Hepatocyte (in vitro differentiated cells): ENCODE measurements around the gene CASS4. TPM values are rescaled to one million over a fixed set of nuclear protein-coding genes. Genes with fewer than 3 reads are reported as not detected.
"Not testable (repeated sequence)": the region's sequence is repeated elsewhere in the genome, so short reads cannot be mapped to it uniquely, and the experiment has no call there.

Experiments used
- DNase-seq: peaks from one replicate; pipeline ENCODE4 v3.0.0-alpha.2; 2016; ENCODE audit warnings: low spot score
- H2AFZ ChIP-seq: fragments of 200-600 bp; sonication (generic); 2 replicates; pipeline ENCODE4 v1.6.0; 2016; ENCODE audit warnings: antibody characterized with exemption, mild to moderate bottlenecking
- H3K27ac ChIP-seq: fragments of 200-600 bp; sonication (generic); 2 replicates; pipeline ENCODE4 v1.5.1; 2016; ENCODE audit warnings: mild to moderate bottlenecking
- H3K27me3 ChIP-seq: fragments of 200-600 bp; sonication (generic); 2 replicates; pipeline ENCODE4 v1.6.1; 2016
- H3K36me3 ChIP-seq: fragments of 200-600 bp; sonication (generic); replicated peaks from 2 replicates; pipeline ENCODE4 v1.5.1; 2016; ENCODE audit warnings: low read depth; ENCODE audit not compliant: insufficient read depth
- H3K4me1 ChIP-seq: fragments of 200-600 bp; sonication (generic); 2 replicates; pipeline ENCODE4 v1.5.1; 2016; ENCODE audit warnings: mild to moderate bottlenecking, moderate library complexity; ENCODE audit not compliant: insufficient read depth
- H3K4me2 ChIP-seq: fragments of 200-600 bp; sonication (generic); 2 replicates; pipeline ENCODE4 v1.6.0; 2016
- H3K4me3 ChIP-seq: fragments of 200-600 bp; sonication (generic); 2 replicates; pipeline ENCODE4 v1.5.1; 2016; ENCODE audit warnings: mild to moderate bottlenecking
- H3K79me2 ChIP-seq: fragments of 200-600 bp; sonication (generic); 2 replicates; pipeline ENCODE4 v1.6.0; 2017; ENCODE audit warnings: mild to moderate bottlenecking
- H3K9me2 ChIP-seq: fragments of 200-600 bp; sonication (generic); replicated peaks from 2 replicates; pipeline ENCODE4 v1.6.0; 2017; ENCODE audit warnings: mild to moderate bottlenecking; ENCODE audit not compliant: insufficient read depth
- H3K9me3 ChIP-seq: fragments of 200-600 bp; sonication (generic); 2 replicates; pipeline ENCODE4 v1.5.1; 2016; ENCODE audit warnings: low read depth, mild to moderate bottlenecking
- H4K20me1 ChIP-seq: fragments of 200-600 bp; sonication (generic); 2 replicates; pipeline ENCODE4 v1.6.0; 2016; ENCODE audit warnings: mild to moderate bottlenecking; ENCODE audit not compliant: insufficient read depth, poor library complexity, severe bottlenecking
- CTCF ChIP-seq: fragments of 200-600 bp; sonication (generic); IDR thresholded peaks from 2 replicates; pipeline ENCODE4 v1.5.1; 2016; ENCODE audit warnings: antibody characterized with exemption, mild to moderate bottlenecking; ENCODE audit not compliant: poor library complexity
- EZH2 ChIP-seq: fragments of 200-600 bp; sonication (generic); IDR thresholded peaks from 2 replicates; pipeline ENCODE4 v1.6.1; 2016; ENCODE audit warnings: antibody characterized with exemption, mild to moderate bottlenecking, borderline replicate concordance
- EZH2phosphoT487 ChIP-seq: fragments of 200-600 bp; sonication (generic); IDR thresholded peaks from one replicate; pipeline ENCODE4 v1.6.1; 2018; ENCODE audit warnings: antibody characterized with exemption, mild to moderate bottlenecking, low read depth, moderate library complexity; ENCODE audit not compliant: unreplicated experiment, severe bottlenecking
- WGBS: methylation state at CpG from one replicate; pipeline ENCODE4 v1.1.6; 2016; ENCODE audit warnings: low lambda C conversion rate; ENCODE audit errors: missing lambda C conversion rate; 5-methylcytosine and 5-hydroxymethylcytosine counted together
- polyA plus RNA-seq: library from polyadenylated mRNA; unstranded; fragments of >200 nt; fragmentation: Nextera tagmentation; extraction: Ambion mirVana; gene quantifications from 2 replicates; pipeline ENCODE4 v1.2.1, GENCODE V29; 2016
- total RNA-seq: library from RNA; depleted of rRNA; stranded (reverse); fragments of >200 nt; gene quantifications from 2 replicates; pipeline ENCODE4 v1.2.3, GENCODE V29; 2014

Gene CASS4
- total and polyA plus RNA-seq, 2 experiments from 2014 or later = 0.13 TPM; not detected in 1

GRCh38 chr20:56389807-56390206 lies 22.3 kb upstream of the CASS4 start:
- TF ChIP-seq CTCF = no peak
- no peak for TF ChIP-seq EZH2phosphoT487
- H3K4me2 ChIP-seq = no peak overlapping the region
- H3K79me2 ChIP-seq = peaks cover 73% of the 10 kb centered on the region

GRCh38 chr20:56390396-56390795 lies 21.7 kb upstream of the CASS4 start:
- DNase-seq, H3K27me3 ChIP-seq, H3K9me3 ChIP-seq, H3K36me3 ChIP-seq, H3K27ac ChIP-seq, H2AFZ ChIP-seq, H4K20me1 ChIP-seq, H3K4me1 ChIP-seq, H3K9me2 ChIP-seq, H3K4me3 ChIP-seq: not testable (repeated sequence)
- whole genome bisulfite sequencing = 100% methylated on average over 9 of the region's 9 CpGs
- Histone ChIP-seq H3K4me2 (peak overlapping the region; percentile 78), H3K79me2 (peaks cover 76% of the 10 kb centered on the region)

More at GRCh38 chr20:56389807-56390206, 22.3 kb upstream of the CASS4 start:
- no peak overlapping the region for H3K4me3 ChIP-seq
- no peak overlapping the region for H3K27ac ChIP-seq
- H3K36me3 ChIP-seq = no peaks in the 10 kb centered on the region
- peaks cover 10% of the 10 kb centered on the region for H3K4me1 ChIP-seq
- H3K9me3 ChIP-seq = no peaks in the 10 kb centered on the region
- H2AFZ ChIP-seq = no peak overlapping the region
- DNase-seq = no peak
- no peaks in the 10 kb centered on the region for H4K20me1 ChIP-seq
- 92% methylated on average over 4 of the region's 4 CpGs for WGBS
- H3K27me3 ChIP-seq = no peaks in the 10 kb centered on the region
- H3K9me2 ChIP-seq = no peaks in the 10 kb centered on the region

GRCh38 chr20:56391037-56391436 lies 21.0 kb upstream of the CASS4 start:
- no peaks in the 10 kb centered on the region for H3K9me2 ChIP-seq
- TF ChIP-seq EZH2 = no peak
- TF ChIP-seq EZH2phosphoT487 = no peak
- TF ChIP-seq CTCF = no peak
- peaks cover 10% of the 10 kb centered on the region for H3K4me1 ChIP-seq
- no peaks in the 10 kb centered on the region for H4K20me1 ChIP-seq
- WGBS = 22% methylated on average over 10 of the region's 10 CpGs
- H3K27me3 ChIP-seq = no peaks in the 10 kb centered on the region
- H2AFZ ChIP-seq = peak overlapping the region; percentile 43
- H3K79me2 ChIP-seq = peaks cover 74% of the 10 kb centered on the region
- no peaks in the 10 kb centered on the region for H3K9me3 ChIP-seq
- peak overlapping the region; percentile 18 for H3K4me3 ChIP-seq
- H3K4me2 ChIP-seq = peak overlapping the region; percentile 78
- no peak for DNase-seq
- H3K36me3 ChIP-seq = no peaks in the 10 kb centered on the region
- H3K27ac ChIP-seq = peak overlapping the region; percentile 45

- Histone ChIP-seq H2AFZ (peak overlapping the region; percentile 43), H3K27me3 (no peaks in the 10 kb centered on the region), H3K4me3 (peak overlapping the region; percentile 18), H3K27ac (peak overlapping the region; percentile 45), H3K79me2 (peaks cover 73% of the 10 kb centered on the region), H4K20me1 (no peaks in the 10 kb centered on the region), H3K36me3 (no peaks in the 10 kb centered on the region), H3K4me1 (peaks cover 10% of the 10 kb centered on the region), H3K9me3 (no peaks in the 10 kb centered on the region), H3K4me2 (peak overlapping the region; percentile 78), H3K9me2 (no peaks in the 10 kb centered on the region)
- TF ChIP-seq EZH2 (no peak), EZH2phosphoT487 (no peak), CTCF (no peak)
- WGBS = under 1% methylated on average over 26 of the region's 29 CpGs
- DNase-seq = peak; percentile 26
Measured at GRCh38 chr20:56391596-56392131, 20.4 kb upstream of the CASS4 start.
